Measurements from ENCODE around the gene SCAPER.
"Not testable (repeated sequence)": the region's sequence is repeated elsewhere in the genome, so short reads cannot be mapped to it uniquely, and the experiment has no call there.

Gene SCAPER

GRCh38 chr15:76309601-76310330, 595.4 kb downstream of the SCAPER start:
- DNase-seq, result peak; percentile 21

DNA sequence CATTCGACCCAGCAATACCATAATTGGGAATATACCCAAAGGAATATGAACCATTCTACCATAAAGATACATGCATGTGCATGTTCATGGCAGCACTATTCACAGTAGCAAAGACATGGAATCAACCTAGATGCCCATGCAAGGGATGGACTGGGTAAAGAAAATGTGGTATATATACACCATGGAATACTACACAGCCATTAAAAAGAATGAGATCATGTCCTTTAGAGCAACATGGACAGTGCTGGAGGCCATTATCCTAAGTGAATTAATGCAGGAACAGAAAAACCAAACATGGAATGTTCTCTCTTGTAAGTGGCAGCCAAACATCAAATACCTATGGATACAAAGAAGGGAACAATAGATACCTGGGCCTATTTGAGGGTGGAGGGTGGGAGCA, 601.2 kb downstream of the SCAPER start:
- no peak for DNase-seq

GRCh38 chr15:76299786-76300185, 605.4 kb downstream of the SCAPER start:
- DNase-seq, result no peak

DNA sequence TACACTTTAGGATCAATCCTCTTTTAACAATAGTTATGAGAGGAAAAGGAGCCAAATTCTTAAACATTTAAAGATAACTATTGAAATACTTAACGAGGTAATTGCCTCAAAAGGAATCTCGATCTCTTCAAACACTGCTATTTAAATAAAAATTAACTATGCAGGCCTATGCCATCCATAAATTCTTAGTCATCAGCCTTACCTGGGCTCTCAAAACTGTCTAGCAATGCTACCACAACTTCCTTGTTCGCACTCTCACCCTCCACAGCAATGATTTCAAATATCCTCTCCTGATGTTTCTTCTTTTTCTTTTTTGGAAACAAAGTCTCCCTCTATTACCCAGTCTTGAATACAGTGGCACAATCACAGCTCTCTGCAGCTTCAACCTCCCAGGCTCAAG, 606.2 kb downstream of the SCAPER start:
- no peak for DNase-seq

DNA sequence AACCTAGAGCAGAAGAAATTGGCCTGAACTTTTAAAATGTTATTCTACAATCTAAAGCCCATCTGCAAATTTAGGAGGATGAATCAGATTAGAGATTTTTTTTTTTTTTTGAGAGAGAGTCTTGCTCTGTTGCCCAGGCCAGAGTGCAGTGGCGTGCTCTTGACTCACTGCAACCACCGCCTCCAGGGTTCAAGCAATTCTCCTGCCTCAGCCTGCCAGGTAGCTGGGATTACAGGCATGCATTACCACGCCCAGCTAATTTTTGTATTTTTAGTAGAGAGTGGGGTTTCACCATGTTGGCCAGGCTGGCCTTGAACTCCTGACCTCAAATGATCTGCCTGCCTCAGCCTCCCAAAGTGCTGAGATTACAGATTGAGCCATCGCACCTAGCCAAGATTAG, 607.2 kb downstream of the SCAPER start:
- DNase-seq, result not testable (repeated sequence)

All from NCI-H226 (cell line).